HL-60/S4 (cell line): ENCODE data around the gene GLI1.

Experiments used
- in situ Hi-C: fragments of 300-500 bp; cut with MboI; formaldehyde crosslinking; loops from 2 replicates; pipeline ENCODE4 v1.14.3; 2022; ENCODE audit warnings: low sequenced_read_pairs

GLI1 gene

DNA sequence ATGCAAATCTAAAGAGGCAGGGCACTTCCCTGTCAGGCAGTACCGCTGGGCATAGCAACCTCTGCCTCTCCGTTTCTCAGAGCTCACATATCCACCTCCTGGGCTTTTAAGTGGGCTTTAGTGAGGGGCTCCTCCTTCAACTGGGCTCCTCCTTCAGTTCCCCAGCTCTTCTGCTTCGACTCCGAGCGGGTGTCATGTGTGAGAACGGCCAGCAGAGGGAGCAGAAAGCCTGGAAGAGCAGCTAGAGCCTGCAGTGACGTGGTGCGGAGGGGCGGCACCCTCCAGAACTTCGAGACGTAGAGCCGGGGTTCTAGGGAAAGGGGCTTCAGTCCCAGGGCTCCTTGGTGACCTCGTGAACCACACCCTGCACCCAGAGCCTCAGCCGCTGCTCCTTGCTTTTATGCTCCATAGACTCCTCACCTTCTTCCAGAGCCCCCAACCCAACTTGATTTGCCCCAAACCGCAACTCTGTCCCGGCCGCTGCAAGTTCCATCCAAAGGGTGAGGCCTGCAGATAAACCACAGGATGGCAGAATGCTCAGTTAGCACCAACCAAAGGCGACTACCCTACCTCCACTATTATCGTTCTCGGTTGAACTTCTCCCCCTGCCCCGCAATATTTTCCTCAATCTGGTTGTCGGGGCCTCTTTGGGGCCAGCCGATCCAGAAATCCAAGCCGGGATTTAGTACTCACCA lies 383 bp upstream of the GLI1 start:
- in situ Hi-C loops, result loop anchor here (10.0 kb wide), 1 partner anchor 194 kb away; no protein-coding TSS in a partner anchor

DNA sequence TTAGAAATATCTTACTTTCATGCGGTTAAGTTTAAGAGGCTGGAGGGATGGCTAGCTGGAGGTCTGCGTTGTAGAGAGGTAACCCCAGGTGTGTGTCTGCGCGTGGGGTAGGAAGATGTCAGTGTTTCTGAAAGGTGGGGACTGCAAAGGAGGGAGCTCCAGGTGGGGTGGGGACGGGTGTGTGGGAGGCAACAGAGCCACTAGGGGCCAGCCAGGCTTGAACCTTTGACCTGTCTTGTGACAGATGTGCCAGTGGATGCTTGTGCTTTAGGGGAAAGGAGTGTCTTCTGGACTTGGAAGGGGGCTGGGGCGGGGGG lies 841 bp downstream of the GLI1 start:
- in situ Hi-C loops, result no loop called here

- in situ Hi-C loops, result no loop called here
These were observed 1.3 kb downstream of the GLI1 start for GRCh38 chr12:57460841-57461275.

- in situ Hi-C loops, result no loop called here
These were observed 1.8 kb downstream of the GLI1 start for GRCh38 chr12:57461276-57461916.

DNA sequence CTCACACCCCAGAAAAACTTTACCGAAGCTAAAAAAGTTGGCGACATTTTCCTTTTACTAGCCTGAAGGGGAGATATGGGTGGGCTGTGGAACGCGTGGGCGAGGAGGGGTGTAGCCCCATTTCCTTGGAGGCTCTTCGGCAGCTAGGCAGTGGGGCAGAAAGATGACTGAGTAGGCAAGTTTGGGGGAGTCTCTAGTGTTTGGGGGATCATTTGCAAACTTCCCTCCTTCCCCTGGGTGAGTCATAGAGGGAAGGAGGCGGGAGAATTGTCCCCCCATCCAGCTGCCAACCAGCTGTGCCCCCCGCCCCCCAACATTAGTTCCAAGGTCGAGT lies 2.3 kb downstream of the GLI1 start:
- in situ Hi-C loops, result no loop called here

- in situ Hi-C loops, result no loop called here
These were observed 2.8 kb downstream of the GLI1 start for GRCh38 chr12:57462251-57462911.

DNA sequence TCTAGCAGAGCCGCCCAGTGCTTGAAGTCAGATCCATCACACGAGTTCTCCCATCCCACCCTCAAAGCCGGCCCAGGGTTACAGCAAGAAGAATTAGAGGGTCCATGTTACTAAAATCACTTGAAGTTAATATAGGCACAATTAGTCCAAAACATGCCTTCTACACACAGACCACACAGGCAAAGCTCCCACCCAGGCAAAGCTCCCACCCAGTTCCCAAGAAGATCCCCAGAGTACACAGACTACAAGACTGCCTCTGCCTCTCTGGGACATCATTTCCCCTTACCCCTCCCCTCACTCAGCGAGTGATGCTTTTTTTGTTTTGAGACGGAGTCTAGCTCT lies 3.3 kb downstream of the GLI1 start:
- in situ Hi-C loops, result no loop called here

GRCh38 chr12:57464569-57464968 lies 5.0 kb downstream of the GLI1 start:
- in situ Hi-C loops, result no loop called here

- in situ Hi-C loops, result no loop called here
These were observed 5.6 kb downstream of the GLI1 start for GRCh38 chr12:57465030-57465746.

DNA sequence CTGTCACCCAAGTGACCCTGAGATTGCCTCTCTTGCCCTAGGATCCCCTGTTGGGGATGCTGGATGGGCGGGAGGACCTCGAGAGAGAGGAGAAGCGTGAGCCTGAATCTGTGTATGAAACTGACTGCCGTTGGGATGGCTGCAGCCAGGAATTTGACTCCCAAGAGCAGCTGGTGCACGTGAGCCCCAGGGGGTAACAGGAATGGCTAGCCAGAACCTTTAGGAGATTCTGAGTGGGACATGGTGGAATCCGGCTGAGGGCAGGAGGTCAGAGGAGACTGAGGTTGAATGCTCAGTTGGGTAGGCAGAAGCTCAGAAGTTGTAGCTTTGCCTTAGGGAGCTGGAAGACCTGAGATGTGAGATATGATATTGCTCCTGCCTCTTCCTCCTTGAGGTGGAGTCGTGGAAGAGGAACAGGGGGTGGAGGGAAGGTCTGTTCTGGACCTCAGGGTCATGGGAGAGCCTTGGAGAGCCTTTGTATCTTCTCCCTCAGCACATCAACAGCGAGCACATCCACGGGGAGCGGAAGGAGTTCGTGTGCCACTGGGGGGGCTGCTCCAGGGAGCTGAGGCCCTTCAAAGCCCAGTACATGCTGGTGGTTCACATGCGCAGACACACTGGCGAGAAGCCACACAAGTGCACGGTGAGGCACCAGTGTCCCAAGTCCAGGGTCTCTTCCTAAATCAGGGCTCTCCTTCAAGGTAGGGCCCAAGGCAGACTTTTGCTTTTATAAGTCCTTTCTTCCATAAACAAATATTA lies 6.3 kb downstream of the GLI1 start:
- in situ Hi-C loops, result no loop called here

DNA sequence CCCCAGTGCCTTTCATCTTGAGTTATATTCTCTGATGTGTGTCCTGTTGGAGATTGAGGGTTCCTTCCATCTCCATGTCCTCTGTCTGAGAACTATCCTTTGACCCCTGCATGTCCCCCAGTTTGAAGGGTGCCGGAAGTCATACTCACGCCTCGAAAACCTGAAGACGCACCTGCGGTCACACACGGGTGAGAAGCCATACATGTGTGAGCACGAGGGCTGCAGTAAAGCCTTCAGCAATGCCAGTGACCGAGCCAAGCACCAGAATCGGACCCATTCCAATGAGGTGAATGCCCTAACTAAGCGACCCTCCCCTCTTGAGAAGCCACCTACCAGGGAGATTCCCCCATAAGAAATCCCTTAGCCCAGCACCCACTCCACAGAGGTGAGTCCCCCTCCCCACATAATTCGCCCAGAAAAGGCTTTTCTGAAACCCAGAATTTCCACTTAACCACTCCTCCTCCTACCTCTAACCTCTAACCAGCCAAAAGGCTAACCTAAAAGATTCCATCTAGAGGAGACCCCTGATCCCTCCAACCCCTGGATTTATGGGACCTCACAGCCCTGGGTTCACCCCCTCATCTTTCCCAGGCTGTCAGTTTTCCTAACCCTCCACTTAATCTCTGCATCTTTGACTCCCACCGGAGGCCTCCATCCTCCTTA lies 7.8 kb downstream of the GLI1 start:
- in situ Hi-C loops, result no loop called here

DNA sequence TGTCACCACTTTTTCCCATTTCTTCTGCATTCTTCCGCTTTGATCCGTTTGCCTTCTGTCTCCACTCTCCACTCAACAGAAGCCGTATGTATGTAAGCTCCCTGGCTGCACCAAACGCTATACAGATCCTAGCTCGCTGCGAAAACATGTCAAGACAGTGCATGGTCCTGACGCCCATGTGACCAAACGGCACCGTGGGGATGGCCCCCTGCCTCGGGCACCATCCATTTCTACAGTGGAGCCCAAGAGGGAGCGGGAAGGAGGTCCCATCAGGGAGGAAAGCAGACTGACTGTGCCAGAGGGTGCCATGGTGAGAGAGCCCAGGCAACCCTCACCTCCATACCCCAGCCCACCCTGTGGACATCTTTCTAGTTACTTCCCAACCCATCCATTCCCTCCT lies 8.3 kb downstream of the GLI1 start:
- in situ Hi-C loops, result no loop called here

DNA sequence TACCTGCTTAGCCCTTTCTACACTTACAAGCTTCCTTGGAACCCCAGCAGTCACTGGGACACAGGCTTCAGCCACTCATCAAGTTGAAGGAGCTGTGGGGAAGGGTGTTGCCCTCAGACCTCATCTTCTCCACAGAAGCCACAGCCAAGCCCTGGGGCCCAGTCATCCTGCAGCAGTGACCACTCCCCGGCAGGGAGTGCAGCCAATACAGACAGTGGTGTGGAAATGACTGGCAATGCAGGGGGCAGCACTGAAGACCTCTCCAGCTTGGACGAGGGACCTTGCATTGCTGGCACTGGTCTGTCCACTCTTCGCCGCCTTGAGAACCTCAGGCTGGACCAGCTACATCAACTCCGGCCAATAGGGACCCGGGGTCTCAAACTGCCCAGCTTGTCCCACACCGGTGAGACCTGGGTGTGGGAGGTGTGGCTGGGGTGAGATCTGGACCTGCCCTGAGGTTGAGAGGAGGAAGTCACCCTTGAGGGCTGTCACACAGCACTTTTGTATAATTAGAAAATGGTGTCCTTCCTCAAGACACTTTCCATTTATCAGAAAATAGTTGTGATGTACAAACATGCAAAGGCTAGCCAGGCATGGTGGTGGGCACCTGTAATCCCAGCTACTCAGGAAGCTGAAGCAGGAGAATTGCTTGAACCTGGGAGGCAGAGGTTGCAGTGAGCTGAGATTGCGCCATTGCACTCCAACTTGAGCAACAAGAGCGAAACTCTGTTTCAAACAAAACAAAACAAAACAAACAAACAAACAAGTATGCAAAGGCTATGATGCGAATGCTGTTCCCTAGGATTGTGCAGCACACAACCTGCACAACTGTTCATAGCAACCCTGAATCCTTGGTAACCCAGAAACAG lies 9.9 kb downstream of the GLI1 start:
- in situ Hi-C loops, result no loop called here

DNA sequence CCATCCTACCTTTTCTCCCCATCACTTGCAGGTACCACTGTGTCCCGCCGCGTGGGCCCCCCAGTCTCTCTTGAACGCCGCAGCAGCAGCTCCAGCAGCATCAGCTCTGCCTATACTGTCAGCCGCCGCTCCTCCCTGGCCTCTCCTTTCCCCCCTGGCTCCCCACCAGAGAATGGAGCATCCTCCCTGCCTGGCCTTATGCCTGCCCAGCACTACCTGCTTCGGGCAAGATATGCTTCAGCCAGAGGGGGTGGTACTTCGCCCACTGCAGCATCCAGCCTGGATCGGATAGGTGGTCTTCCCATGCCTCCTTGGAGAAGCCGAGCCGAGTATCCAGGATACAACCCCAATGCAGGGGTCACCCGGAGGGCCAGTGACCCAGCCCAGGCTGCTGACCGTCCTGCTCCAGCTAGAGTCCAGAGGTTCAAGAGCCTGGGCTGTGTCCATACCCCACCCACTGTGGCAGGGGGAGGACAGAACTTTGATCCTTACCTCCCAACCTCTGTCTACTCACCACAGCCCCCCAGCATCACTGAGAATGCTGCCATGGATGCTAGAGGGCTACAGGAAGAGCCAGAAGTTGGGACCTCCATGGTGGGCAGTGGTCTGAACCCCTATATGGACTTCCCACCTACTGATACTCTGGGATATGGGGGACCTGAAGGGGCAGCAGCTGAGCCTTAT lies 10.8 kb downstream of the GLI1 start:
- in situ Hi-C loops, result no loop called here

GRCh38 chr12:57470970-57471656 lies 11.5 kb downstream of the GLI1 start:
- in situ Hi-C loops, result no loop called here

DNA sequence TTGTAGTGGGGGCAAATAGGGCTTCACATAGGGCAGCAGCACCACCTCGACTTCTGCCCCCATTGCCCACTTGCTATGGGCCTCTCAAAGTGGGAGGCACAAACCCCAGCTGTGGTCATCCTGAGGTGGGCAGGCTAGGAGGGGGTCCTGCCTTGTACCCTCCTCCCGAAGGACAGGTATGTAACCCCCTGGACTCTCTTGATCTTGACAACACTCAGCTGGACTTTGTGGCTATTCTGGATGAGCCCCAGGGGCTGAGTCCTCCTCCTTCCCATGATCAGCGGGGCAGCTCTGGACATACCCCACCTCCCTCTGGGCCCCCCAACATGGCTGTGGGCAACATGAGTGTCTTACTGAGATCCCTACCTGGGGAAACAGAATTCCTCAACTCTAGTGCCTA lies 12.1 kb downstream of the GLI1 start:
- in situ Hi-C loops, result no loop called here

DNA sequence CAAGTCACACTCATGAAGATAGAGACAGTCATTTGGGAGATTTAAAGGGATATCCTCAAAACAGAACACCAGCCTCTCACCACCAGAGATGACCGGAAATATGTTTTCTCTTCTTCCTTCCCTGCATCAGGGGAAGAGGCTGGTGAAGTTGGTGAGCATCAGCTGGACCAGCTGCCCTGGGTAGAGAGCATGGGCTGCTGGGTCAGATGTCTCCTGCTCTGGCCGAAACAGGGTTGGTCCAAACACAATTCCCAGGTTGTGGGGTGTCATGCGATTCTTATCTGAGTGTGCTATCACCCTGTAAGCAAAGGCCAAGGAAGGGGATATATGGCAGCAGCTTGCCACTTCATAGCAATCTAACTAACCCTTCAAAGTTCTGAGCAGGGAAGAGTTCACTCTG lies 12.8 kb downstream of the GLI1 start:
- in situ Hi-C loops, result no loop called here

DNA sequence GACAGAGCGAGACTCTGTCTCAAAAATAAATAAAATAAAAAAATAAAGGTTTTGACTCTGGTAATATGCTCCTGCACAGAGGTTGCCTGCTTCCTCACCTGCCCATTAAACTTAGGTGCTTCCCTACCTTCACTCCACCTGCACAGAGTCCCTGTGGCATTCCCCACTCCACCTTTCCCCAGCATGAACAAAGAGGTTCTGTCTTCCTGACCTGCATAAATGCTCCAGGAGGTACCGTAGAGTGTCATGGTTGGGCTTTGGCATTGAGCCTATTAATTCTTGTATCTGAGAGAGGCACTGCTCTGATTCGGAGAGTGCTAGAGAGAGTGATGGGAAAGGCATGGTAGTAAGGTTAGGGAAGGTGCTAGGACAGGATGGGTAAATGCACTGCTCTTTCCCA lies 13.8 kb downstream of the GLI1 start:
- in situ Hi-C loops, result no loop called here

- in situ Hi-C loops, result no loop called here
These were observed 14.3 kb downstream of the GLI1 start for GRCh38 chr12:57473886-57474285.
